ENCODE measurements around the gene RELB. TPM values are rescaled to one million over a fixed set of nuclear protein-coding genes. Genes with fewer than 3 reads are reported as not detected.
A peak's percentile ranks its signal among the peaks of the same experiment; 100 is the strongest.

RELB gene
- total and polyA plus RNA-seq, 9 of the 15 experiments (the other 6 are each of a cell fraction or from before 2014, with no cell fraction given), result 0.15 to 1.1 (median 0.28) TPM; not detected in 2

- peak; percentile 87 for TF ChIP-seq RB1 (IDR thresholded peaks at IDR 0.05; ENCODE audit: low read depth)
- TF ChIP-seq PATZ1 (CRISPR knock-in tag; IDR thresholded peaks at IDR 0.05; ENCODE audit: borderline replicate concordance), result peak; percentile 27; the same call in 1 of the 2 replicates
- TF ChIP-seq, protein P1, sequence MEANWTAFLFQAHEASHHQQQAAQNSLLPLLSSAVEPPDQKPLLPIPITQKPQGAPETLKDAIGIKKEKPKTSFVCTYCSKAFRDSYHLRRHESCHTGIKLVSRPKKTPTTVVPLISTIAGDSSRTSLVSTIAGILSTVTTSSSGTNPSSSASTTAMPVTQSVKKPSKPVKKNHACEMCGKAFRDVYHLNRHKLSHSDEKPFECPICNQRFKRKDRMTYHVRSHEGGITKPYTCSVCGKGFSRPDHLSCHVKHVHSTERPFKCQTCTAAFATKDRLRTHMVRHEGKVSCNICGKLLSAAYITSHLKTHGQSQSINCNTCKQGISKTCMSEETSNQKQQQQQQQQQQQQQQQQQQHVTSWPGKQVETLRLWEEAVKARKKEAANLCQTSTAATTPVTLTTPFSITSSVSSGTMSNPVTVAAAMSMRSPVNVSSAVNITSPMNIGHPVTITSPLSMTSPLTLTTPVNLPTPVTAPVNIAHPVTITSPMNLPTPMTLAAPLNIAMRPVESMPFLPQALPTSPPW (CRISPR knock-in tag; IDR thresholded peaks at IDR 0.05), result peak; percentile 92
- TF ChIP-seq PHF8 (IDR thresholded peaks at IDR 0.05; ENCODE audit: borderline replicate concordance, low read length), result peak; percentile 97
- TF ChIP-seq, protein P2, sequence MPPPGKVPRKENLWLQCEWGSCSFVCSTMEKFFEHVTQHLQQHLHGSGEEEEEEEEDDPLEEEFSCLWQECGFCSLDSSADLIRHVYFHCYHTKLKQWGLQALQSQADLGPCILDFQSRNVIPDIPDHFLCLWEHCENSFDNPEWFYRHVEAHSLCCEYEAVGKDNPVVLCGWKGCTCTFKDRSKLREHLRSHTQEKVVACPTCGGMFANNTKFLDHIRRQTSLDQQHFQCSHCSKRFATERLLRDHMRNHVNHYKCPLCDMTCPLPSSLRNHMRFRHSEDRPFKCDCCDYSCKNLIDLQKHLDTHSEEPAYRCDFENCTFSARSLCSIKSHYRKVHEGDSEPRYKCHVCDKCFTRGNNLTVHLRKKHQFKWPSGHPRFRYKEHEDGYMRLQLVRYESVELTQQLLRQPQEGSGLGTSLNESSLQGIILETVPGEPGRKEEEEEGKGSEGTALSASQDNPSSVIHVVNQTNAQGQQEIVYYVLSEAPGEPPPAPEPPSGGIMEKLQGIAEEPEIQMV (tag; conservative IDR thresholded peaks at IDR 0.05; ENCODE audit: low read depth), result no peak
- TF ChIP-seq DIDO1 (tag; IDR thresholded peaks at IDR 0.05; ENCODE audit: low read depth), result peak; percentile 61; the same call in 1 of the 2 replicates
- TF ChIP-seq, protein P3, sequence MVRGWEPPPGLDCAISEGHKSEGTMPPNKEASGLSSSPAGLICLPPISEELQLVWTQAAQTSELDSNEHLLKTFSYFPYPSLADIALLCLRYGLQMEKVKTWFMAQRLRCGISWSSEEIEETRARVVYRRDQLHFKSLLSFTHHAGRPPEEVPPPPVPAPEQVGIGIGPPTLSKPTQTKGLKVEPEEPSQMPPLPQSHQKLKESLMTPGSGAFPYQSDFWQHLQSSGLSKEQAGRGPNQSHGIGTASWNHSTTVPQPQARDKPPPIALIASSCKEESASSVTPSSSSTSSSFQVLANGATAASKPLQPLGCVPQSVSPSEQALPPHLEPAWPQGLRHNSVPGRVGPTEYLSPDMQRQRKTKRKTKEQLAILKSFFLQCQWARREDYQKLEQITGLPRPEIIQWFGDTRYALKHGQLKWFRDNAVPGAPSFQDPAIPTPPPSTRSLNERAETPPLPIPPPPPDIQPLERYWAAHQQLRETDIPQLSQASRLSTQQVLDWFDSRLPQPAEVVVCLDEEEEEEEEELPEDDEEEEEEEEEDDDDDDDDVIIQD (CRISPR knock-in tag; IDR thresholded peaks at IDR 0.05), result no peak
- no peak for TF ChIP-seq ZNF444 (CRISPR knock-in tag; IDR thresholded peaks at IDR 0.05)
- 0 out of 2 replicates have a peak, but pooled peaks have one; percentile 17 for TF ChIP-seq ZBTB7A (IDR thresholded peaks at IDR 0.05; ENCODE audit: borderline replicate concordance, control insufficient read depth, low read depth, low read length)
- TF ChIP-seq ZNF263 (CRISPR knock-in tag; IDR thresholded peaks at IDR 0.05; ENCODE audit: borderline replicate concordance), result peak; percentile 25; the same call in 1 of the 2 replicates
- TF ChIP-seq ARID1B (IDR thresholded peaks at IDR 0.05), result peak; percentile 45; the same call in 1 of the 2 replicates
- peak; percentile 92 for TF ChIP-seq TAF1 (IDR thresholded peaks at IDR 0.05; ENCODE audit: control insufficient read depth, extremely low read depth, insufficient read depth, low read length, severe bottlenecking)
- TF ChIP-seq E2F3 (CRISPR knock-in tag; IDR thresholded peaks at IDR 0.05), result 0 out of 2 replicates have a peak, but pooled peaks have one; percentile 20
- no peak for TF ChIP-seq ZNF140 (CRISPR knock-in tag; IDR thresholded peaks at IDR 0.05)
- peak; percentile 86 for TF ChIP-seq PML (IDR thresholded peaks at IDR 0.05; ENCODE audit: low read length)
- no peak for TF ChIP-seq ADNP (tag; IDR thresholded peaks at IDR 0.05)
- peak; percentile 71; the same call in 1 of the 2 replicates for TF ChIP-seq PRMT5 (CRISPR knock-in tag; IDR thresholded peaks at IDR 0.05)
Observed at GRCh38 chr19:45038931-45039893, 37.9 kb downstream of the RELB start, which contains the start of gene CLASRP (continued).

Measured in K562 (cell line).